AG09309 (cell line): ENCODE results near the gene BRAP.
"Not testable (repeated sequence)": the region's sequence is repeated elsewhere in the genome, so short reads cannot be mapped to it uniquely, and the experiment has no call there.

ENCODE experiments used
- DNase-seq: peaks from one replicate; pipeline ENCODE4 v3.0.0-alpha.2; 2010; ENCODE audit warnings: low read depth
- H3K4me3 ChIP-seq: 2 replicates; pipeline ENCODE4 v1.5.1; 2011; ENCODE audit warnings: mild to moderate bottlenecking, low read depth, low read length, moderate library complexity; ENCODE audit not compliant: control insufficient read depth
- TF ChIP-seq, protein P1 (sequence below): IDR thresholded peaks from 2 replicates; pipeline ENCODE4 v1.5.1; 2011; ENCODE audit warnings: mild to moderate bottlenecking, low read depth, low read length, inconsistent platforms; ENCODE audit not compliant: insufficient read depth, control insufficient read depth; ENCODE audit errors: missing control alignments

Gene BRAP

DNA sequence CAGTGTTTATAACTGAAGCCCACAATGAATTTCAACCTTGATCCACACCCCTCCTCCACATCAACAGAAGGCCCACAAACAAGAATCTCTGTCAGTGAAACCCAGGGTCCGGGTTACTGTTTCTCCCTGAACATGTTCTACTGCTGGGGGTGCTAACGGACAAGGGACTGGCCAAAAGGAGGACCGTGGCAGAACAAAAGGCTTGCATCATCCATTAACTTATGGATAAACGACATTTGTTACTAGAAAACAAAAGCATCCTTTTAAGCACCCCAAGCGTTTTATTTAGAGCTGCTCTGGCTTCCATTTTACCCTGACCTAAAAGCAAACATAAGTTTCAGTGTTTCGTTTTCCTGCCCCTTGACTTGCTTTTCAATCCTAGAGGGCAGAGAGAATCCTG is 32.2 kb downstream of the BRAP start:
- DNase-seq: no peak
- TF ChIP-seq, protein P1, sequence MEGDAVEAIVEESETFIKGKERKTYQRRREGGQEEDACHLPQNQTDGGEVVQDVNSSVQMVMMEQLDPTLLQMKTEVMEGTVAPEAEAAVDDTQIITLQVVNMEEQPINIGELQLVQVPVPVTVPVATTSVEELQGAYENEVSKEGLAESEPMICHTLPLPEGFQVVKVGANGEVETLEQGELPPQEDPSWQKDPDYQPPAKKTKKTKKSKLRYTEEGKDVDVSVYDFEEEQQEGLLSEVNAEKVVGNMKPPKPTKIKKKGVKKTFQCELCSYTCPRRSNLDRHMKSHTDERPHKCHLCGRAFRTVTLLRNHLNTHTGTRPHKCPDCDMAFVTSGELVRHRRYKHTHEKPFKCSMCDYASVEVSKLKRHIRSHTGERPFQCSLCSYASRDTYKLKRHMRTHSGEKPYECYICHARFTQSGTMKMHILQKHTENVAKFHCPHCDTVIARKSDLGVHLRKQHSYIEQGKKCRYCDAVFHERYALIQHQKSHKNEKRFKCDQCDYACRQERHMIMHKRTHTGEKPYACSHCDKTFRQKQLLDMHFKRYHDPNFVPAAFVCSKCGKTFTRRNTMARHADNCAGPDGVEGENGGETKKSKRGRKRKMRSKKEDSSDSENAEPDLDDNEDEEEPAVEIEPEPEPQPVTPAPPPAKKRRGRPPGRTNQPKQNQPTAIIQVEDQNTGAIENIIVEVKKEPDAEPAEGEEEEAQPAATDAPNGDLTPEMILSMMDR: no peak
- no peak overlapping the region for H3K4me3 ChIP-seq

DNA sequence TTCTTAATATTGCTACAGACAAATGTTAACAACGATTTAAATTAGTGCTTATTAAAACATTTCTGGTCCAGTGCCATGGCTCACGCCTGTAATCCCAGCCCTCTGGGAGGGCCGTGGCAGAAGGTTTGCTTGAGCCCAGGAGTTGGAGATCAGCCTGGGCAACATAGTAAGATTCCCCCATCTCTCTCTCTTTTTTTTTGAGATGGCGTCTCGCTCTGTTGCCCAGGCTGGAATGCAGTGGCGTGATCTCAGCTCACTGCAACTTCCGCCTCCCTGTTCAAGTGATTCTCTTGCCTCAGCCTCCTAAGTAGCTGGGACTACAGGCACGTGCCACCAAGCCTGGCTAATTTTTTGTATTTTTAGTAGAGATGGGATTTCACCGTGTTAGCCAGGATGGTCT is 33.2 kb downstream of the BRAP start:
- not testable (repeated sequence) for H3K4me3 ChIP-seq, DNase-seq

DNA sequence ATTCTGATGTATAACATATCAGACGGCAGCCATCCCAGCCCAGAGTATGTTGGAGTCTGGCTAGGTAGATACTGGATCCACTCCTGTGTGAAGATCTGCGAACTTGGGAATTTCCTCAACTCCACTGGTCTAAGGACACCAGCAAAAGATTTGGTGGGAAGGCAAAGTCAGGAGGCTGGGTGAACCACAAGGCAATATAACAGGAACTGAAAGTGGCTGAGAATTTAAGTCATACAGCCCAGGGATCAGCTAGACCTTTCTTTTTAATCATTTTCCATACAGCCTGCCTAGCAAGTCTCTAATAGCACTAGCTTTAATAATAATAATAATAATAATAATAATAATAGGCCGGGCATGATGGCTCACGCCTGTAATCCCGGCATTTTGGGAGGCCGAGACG is 34.8 kb downstream of the BRAP start:
- H3K4me3 ChIP-seq: no peak overlapping the region
- DNase-seq: no peak
- TF ChIP-seq, protein P1: no peak

DNA sequence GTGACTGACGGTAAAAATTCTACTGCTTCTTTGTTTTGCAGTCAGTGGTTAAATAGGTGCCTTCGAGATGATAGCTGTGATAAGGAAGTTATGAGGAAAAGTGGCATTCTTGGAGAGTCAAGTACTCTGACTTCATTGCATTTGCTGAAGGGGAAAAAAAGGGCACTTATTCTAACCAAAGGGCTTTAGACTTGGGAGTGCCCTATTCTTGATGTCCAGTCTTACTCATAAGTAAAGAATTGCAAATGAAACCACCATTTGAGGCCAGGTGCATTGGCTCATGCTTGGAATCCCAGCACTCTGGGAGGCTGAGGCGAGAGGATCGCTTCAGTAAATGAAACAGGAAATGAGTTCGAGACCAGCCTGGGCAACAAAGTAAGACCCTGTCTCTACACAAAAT is 40.3 kb downstream of the BRAP start:
- DNase-seq: no peak
- TF ChIP-seq, protein P1: no peak
- H3K4me3 ChIP-seq: no peak overlapping the region

DNA sequence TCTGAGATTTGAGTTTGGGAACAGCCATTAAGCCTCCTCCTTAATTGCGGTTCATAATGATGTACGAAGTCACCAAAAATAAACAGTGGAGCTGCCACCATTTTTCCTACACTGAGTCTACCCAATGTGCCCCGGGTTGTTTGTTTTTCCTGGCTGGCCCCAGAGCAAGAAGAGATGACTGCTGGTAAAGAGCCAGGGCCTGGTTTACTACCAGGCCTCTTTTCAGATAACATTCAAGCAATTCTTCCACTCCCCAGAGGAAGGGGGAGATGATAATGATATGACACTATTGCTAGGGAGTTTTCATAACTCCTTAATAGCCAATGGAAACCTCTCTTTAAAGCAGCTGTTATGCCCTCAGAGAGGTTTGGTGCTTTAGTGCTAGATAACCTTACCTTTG is 42.3 kb downstream of the BRAP start:
- TF ChIP-seq, protein P1: no peak
- H3K4me3 ChIP-seq: no peak overlapping the region
- DNase-seq: no peak

DNA sequence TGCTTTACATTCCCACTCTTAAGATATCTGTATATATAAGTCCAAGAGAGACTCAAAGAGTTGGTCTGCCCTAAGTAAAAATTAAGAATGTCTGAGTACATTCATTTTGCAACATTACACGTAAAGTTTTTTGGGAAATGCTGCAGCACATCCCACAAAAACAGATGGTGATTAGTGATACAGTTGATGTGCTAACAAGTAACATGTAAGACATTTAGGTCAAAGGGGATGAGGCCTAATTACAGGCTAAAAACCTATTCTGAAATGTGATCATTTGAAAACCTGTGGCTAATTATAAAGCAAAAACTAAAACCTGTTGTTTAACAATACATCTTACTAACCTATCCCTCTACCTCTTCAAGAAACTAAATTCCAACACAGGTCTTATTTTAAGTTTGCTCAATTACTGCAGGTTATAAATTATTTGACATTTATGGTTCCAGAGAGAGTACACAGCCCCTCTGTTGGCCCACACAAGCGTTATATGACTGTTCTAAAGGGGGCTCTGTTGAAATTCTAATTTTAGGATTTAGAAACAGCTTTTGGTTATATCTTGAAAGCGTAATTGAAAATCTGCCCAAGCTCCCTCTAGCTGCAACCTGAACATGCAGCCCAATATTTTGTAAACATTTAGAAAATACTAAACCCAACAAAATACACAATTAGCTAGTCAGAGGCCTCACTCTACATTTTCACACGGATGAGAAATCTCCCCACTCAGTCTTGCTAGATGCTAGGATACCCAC is 42.9 kb downstream of the BRAP start:
- DNase-seq: no peak
- TF ChIP-seq, protein P1: no peak
- H3K4me3 ChIP-seq: no peak overlapping the region

DNA sequence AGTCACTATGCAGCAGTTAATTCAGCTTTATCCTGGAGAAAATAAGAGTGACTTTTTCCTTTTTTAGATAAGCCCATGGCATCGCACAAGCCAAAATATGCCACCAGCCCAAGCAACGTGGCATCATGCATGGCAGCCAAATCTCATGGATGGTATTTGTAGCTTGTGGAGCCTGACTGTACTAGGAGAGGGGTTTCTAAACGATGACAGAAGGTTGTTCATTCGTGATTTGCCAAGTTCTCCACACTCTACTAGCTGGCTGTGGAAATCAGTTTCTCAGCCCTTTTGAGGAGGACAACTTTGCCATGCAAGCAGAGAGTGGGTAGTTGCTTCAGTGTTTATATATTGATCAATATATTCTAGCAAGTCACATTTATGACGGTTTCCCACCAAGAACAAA is 45.2 kb downstream of the BRAP start:
- TF ChIP-seq, protein P1: no peak
- H3K4me3 ChIP-seq: no peak overlapping the region
- no peak for DNase-seq
